8988T (cell line): ENCODE measurements around the gene THOC5.
"Not testable (repeated sequence)": the region's sequence is repeated elsewhere in the genome, so short reads cannot be mapped to it uniquely, and the experiment has no call there.

Experiments
- DNase-seq: peaks from one replicate; pipeline ENCODE4 v3.0.0; 2011

The THOC5 gene

DNA sequence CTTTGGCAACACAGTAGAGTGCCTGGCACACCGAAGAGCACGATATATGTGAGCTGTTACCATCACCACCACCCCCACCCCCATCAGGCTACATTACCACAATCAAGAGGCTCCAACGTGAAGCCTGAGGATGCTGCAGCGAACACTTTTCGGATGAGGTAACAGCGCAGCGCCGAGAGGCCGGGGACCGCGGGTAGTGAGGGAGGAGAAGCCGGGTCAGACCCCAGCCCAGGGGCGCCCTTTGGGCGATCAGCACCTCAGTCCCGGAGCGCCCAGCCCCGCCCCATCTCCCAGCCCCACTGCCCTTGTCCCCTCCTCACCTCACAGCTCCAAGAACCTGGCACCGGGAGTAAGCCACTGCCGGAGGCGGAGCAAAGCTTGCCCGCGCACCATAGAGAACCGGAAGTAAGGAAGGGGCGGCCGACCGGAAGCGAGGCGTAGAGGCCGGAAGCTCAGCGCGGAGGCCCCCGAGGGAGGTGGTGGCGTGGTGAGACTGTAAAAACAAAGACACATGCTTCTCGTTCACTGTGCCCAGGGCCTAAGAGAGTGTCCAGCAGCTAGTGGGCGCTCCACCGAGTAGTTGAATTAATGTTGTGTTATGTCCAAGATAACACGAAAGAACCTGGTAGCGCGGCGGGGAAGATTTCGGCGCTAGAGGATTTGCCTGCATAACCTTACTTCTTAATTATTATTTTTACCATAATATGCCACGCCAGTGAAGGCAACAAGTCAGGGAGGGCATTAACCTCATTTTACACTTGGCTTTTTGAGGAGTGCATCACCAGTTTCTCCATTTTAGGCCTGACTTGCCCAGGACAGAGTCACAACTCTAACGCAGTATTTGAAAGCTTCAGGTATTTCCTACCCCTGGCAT, at the start of gene THOC5:
TSS of gene THOC5 (minus strand) at position 407 of the 874 bp plus-strand sequence. CDS start 4,610 bp downstream, outside the sequence.
- peak; percentile 95 for DNase-seq

DNA sequence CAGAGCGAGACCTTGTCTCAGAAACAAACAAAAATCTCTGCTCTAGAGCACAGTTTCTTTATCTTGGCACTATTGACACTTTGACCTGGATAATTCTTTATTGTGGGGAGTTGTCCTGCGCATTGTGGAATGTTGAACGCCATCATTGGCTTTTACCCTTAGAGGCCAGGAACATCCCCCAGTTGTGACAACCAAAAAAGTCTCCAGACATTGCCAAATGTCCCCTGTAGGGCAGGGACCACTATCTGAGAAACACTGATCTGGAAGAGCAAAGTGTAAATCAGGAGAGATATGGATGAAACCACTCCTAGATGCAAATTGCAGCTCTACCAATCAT, 45.1 kb upstream of the THOC5 start:
- DNase-seq = no peak

DNA sequence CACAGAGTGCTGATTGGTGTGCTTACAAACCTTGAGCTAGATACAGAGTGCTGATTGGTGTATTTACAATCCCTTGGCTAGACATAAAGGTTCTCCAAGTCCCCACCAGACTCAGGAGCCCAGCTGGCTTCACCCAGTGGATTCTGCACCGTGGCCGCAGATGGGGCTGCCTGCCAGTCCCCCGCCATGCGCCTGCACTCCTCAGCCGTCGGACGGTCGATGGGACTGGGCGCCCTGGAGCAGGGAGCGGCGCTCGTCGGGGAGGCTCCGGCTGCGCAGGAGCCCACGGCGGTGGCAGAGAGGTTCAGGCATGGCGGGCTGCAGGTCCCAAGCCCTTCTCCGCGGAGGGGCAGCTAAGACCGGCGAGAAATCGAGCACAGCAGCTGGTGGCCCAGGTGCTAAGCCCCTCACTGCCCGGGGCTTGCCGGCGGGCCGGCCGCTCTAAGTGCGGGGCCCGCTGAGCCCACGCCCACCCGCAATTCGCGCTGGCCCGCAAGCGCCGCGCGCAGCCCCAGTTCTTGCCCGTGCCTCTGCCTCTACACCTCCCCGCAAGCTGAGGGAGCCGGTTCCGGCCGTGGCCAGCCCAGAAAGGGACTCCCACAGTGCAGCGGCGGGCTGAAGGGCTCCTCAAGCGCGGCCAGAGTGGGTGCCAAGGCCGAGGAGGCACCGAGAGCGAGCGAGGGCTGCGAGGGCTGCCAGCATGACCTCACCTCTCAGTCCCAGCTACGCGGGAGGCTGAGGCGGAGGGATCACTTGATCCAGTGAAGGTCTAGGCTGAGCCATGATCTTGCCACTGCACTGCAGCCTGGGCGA, 44.5 kb upstream of the THOC5 start:
- DNase-seq = not testable (repeated sequence)

DNA sequence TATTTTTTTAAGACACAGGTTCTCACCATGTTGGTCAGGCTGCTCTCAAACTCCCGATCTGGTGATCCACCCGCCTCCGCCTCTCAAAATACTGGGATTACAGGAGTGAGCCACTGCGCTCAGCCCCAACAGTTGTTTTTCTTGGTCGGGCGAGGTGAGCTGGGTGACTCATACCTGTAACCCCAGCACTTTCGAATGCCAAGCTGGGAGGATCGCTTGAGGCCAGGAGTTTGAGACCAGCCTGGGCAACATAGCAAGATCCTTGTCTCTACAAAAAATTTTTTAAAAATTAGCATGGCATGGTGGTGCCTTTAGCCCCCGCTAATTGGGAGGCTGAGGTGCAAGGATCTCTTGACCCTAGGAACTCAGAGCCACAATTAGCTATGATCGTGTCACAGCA, 42.9 kb upstream of the THOC5 start:
- no peak for DNase-seq

DNA sequence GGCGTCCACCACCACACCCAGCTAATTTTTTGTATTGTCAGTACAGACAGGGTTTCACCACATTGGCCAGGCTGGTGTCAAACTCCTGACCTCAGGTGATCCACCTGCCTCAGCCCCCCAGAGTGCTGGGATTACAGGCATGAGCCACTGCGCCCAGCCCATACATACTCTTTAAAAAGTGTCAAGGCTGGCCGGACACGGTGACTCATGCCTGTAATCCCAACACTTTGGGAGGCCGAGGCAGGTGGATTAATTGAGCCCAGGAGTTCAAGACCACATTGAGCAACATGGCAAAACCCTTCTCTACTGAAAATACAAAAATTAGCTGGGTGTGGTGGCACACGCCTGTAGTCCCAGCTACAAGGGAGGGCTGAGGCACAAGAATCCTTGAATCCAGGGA, 40.9 kb upstream of the THOC5 start:
- not testable (repeated sequence) for DNase-seq

DNA sequence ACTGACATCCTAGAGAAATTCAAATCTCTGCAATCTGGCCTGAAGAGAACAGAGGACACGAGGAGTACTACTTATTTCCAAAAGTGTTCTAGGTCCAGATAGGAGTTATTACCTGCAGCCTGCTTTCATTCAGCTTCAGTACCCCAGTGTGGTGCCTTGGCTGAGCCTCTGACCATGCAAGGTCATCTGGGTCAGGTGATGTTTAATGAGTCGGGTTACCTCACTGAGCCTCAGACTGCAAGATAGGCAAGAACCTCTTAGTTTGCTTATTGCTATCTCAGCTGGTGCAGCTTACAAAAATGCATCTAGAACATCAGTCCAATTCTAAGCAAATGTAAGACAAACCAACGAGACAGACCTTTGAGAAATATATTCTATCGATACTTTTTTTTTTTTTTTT, 40.4 kb upstream of the THOC5 start:
- DNase-seq = no peak

DNA sequence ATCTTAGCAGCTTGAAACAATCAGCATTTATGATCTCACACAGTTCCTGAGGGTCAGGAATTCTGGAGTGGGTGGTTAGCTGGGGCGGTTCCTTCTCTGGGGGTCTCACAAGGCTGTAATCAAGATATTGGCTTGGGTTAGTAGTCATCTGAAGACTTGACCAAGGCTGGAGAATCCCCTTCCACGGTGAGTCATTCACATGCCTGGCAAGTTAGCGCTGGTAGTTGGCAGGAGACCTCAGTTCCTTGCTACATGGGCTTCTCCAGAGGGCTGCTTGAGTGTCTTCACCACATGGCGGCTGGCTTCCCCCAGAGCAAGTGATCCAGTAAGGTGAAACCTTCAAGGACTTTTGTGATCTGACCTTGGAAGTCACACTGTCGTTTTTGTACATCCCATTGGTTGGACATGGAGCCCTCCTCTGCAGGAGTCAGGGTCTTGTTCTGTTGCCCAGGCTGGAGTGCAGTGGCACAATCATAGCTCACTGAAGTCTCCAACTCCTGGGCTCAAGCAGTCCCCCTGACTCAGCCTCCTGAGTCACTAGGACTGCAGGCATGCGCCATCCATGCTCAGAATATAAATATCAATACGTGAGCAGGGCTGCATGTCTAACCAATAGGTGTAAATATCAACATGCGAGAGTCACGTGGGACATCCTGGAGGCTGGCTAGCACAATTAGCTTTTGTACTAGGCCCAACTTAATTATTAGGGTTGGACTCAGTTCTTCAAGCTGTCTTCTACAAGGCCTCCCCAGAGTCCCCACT, 34.6 kb upstream of the THOC5 start:
- no peak for DNase-seq

DNA sequence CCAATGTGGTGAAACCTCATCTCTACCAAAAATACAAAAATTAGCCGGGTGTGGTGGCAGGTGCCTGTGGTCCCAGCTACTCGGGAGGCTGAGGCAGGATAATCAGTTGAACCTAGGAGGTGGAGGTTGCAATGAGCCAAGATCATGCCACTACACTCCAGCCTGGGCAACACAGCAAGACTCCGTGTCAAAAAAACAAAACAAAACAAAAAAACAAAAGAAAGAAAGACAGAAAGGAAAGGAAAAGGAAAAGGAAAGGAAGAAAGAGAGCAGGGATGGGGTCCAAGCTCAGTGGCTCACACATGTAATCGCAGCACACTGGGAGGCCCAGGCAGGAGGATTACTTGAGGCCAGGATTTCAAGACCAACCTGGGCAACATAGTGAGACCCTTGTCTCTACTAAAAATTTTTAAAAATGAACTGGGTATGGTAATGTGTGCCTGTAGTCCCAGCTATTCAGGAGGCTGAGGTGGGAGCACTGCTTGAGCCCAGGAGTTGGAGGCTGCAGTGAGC, 32.7 kb upstream of the THOC5 start:
- DNase-seq = not testable (repeated sequence)

DNA sequence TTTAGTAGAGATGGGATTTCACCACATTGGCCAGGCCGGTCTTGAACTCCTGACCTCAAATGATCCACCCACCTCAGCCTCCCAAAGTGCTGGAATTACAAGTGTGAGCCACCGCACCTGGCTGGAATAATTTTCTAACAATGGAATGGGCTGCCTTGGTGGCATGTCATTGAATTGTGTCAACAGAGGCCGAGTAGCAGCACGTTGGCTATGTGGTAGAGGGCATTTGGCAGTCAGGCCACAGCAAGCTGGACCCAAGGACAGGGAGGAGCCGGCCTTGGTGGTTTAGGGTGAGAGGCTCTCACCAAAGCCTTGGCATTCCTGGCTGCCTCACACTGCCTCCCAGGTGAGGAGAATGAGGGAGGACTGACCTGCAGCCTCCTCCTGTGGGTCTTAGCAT, 31.4 kb upstream of the THOC5 start:
- no peak for DNase-seq

DNA sequence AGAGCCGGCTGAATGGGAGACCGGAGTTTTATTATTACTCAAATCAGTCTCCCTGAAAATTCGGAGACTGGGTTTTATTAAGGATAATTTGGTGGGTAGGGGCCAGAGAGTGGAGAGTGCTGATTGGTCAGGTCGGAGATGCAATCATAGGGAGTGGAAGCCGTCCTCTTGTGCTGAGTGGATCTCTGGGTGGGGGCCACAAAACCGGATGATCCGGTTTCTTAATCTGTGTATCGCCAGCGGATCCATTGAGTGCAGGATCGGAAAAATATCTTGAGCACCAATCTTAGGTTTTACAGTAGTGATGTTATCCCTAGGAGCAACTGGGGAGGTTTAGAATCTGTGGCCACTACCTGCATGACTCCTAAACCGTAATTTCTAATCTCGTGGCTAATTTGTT, 28.2 kb upstream of the THOC5 start:
- DNase-seq = no peak

DNA sequence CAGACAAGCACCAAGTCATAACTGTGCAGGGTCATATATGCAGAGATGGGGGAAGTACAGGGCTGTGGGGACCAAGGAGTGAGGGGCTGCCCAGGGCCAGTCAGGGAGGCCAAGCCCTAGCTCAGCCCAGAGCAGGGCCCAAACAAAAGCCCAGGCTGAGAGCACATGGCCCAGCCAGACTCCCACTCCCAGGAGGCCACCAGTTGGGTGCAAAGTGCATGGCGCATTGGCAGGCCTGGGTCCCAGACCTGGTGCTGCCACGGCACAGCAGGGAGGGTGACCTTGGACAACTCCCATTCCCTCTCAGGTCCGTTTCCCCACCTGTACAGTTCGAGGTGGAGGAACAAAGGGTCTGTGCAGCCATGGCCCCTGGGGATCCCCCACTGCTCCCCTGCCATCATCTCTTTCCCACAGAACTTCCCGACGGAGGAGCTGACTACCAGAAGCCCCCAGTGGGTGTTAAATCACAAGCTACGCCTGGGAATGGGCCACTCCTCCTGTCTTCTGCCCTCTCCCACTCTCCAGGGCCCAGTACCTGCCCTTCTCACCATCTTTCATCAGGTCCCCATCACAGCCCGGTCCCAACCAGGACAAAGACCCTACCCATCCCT, 26.7 kb upstream of the THOC5 start:
- DNase-seq = no peak

DNA sequence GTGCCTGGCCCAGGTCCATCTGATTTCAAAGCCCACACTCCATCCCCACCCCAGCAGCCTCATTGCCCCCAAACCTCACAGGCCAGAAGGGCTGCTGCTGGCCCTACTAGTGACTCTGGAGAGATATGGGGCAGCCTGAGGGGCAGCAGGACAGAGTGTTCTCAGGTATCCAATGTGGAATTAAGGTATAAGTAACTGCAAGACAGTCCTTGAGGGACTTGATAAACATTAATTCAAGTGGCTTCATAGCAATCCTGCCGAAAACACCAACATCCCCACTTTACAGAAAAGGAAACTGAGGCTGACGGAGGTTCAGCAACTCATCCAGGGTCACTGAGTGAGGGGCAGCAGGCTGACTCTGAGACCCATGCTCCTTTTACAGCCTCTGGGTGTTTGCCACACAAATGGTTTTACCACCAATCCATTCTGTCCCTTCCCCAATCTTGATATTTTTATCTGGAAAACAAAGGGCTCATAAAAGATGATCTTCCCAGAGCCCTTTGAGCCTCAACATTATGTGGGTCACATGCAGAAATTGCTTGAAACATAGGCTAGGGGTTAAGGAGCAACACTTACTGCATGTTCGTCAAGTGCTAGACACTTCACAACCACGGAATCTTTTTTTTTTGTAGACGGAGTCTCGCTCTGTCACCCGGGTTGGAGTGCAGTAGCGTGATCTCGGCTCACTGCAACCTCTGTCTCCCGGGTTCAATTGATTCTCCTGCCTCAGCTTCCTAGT, 25.1 kb upstream of the THOC5 start:
- no peak for DNase-seq

DNA sequence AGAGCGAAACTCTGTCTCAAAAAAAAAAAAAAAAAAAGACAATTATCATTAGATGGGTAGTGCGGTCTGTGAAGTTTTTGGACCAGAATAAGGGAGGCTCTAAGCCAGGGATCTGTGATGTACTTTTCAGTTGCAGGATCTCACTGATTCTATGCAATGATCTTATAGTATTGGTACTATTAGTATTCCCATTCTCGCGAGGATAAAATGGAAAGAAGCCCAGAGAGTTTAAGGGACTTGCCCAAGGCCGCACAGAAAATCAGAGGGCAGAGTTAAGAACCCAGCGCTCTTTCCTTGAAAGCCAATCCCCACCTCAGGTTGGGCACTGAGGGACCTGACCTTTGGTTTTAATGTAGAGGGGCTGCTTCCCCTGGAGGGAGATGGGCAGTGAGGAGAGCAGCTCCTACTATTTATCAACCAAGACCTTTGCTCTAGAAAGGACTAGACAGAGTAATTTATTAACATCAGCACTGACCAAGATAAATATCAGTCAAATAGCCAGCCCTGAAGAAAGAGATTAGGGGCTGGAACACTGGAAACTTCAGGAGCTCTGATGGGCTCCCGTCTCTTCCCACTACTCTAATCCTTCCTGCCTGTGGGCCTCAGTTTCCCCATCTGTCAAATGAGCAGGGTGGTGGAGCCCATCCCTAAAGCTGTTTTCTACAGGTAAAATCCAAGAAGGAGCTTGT, 21.3 kb upstream of the THOC5 start:
- DNase-seq = no peak

DNA sequence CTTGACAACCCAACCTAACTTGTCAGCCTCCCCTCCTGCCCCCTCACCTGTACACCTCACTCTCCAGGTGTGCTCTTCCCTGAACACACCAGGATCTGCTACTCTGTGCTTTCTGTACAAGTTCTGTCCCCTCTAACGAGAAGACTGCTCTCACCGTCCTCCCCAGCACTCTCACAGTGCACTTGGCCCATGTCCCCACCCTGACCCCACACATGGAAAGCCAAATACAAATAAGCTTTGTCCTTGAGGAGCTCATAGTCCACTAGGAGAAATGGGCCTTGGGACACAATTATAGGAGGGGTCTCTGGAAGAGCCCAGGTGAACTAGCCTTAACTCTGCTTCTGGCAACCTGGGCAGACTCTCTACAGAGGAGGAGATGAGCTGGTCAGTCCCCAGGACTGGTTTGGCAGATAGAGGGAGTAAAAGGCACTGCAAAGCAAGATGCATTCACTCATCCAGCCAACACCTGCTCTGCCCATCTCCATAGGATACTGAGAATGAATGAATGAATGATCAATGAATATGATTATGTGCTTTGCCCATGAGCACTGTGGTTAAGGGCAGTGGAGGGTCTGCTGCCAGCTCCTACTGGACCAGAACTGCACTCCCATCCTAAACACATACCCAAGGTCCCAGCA, 17.5 kb upstream of the THOC5 start:
- no peak for DNase-seq

DNA sequence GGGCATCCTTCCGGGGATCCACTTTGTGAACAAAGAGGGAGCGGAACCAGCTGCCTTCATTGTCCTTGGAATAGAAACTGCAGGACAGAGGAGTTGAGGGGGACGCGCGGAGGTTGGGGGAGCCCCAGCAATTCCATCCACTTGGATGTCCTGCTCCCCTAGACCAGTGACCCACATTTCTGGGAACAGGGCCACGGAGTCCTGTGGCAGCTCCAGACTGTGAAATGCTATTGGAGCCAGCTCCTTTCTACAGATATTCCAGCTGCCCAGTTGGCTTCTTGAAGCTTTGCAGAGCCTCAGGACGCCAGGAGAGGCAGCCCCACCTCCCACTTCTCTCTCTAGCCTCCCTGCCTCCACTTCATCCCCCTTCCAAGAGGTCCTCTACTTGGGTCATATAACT, 16.9 kb upstream of the THOC5 start:
- no peak for DNase-seq

DNA sequence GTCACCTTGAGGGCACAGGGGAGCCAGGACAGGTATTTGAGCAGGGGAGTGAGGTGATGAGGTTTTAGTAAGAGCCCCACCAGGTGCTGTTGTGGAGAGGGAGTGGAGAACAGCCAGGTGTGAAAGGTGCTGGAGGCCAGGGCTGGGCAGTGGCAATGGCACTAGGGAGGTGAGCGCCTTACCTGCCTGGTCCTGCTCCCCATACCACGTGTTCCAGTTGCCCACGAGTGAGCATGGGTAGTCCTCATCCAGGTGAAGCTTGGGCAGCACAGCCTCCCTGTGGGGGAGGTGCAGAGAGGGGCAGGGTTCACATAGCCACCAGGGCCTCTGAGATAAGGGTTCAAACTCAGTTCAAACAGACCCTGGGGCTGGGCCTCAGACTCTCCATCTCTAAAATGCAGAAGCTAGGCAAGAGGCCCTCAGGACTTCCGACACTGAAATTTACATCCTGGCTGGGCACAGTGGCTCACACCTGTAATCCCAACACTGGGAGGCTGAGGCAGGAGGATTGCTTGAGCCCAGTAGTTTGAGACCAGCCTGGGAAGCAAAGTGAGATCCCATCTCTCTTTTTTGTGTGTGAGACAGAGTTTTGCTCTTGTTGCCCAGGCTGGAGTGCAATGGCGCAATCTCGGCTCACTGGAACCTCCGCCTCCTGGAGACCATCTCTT, 15.6 kb upstream of the THOC5 start:
- DNase-seq = no peak

DNA sequence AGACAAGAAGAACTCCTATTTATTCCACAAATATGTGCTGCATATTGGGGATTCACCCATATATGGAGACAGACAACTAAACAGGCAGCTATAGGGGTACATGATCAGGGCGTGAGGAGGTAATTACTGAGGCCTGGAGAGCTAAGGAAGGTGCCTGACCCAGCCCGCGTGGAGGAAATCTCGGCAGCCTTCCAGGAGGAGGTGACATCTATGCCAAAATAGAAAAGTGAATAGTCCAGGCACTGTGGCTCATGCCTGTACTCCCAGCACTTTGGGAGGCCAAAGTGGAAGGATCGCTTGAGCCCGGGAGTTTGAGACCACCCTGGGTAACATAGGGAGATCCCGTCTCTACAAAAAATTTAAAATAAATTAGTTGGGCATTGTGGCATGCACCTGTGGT, 13.8 kb upstream of the THOC5 start:
- DNase-seq = no peak

DNA sequence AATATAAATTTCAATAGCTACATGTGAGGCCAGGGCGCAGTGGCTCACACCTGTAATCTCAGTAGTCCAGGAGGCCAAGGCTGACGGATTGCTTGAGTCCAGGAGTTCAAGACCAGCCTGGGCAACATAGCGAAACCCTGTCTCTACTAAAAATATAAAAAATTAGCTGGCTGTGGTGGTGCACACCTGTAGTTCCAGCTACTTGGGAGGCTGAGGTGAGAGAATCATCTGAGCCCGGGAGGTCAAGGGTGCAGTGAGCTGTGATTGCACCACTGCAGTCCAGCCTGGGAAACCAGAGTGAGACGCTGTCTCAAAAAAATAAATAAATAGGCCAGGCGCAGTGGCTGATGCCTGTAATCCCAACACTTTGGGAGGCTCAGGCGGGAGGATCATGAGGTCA, 13.0 kb upstream of the THOC5 start:
- DNase-seq = not testable (repeated sequence)

DNA sequence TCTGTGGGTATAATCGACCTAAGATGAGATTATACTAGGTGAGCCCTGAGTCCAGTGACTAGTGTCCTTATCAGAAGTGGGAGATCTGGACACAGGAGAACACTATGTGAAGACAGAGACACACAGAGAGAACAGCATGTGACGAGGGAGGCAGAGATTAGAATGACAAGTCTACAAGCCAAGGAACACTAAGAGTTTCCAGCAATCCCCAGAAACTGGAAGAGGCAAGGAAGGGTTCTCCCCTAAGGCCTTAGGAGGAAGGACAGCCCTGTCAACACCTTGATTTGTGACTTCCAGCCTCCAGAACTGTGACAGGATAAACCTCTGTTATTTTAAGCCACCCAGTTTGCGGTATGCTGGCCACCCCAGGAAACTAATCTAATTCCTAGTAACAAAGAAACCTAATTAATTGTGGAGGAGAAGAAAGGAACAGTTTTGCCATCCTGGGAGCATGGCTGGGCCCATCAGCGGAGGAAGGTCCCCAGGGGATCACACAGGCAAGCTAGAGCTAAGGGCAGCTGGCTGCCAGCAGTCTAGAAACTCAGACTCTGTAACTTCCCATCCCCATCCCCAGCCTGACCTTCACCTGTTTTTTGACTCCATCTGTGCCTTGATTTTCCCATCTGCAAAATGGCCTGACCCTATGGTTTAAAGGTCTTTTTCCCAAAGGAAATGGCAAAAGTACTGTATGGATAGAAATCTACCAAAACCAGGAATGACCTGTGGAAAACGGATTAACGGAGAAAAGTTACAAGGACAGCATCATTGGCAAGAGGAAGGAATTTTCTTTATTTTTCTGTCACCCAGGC, 10.3 kb upstream of the THOC5 start:
- no peak for DNase-seq
